ENCODE measurements around the gene PWWP2A. TPM values are rescaled to one million over a fixed set of nuclear protein-coding genes. Genes with fewer than 3 reads are reported as not detected.

PWWP2A gene
- polyA plus RNA-seq, 2 of the 4 experiments (the other 2 are of a cell fraction) = 9.0 to 10.9 TPM

DNA sequence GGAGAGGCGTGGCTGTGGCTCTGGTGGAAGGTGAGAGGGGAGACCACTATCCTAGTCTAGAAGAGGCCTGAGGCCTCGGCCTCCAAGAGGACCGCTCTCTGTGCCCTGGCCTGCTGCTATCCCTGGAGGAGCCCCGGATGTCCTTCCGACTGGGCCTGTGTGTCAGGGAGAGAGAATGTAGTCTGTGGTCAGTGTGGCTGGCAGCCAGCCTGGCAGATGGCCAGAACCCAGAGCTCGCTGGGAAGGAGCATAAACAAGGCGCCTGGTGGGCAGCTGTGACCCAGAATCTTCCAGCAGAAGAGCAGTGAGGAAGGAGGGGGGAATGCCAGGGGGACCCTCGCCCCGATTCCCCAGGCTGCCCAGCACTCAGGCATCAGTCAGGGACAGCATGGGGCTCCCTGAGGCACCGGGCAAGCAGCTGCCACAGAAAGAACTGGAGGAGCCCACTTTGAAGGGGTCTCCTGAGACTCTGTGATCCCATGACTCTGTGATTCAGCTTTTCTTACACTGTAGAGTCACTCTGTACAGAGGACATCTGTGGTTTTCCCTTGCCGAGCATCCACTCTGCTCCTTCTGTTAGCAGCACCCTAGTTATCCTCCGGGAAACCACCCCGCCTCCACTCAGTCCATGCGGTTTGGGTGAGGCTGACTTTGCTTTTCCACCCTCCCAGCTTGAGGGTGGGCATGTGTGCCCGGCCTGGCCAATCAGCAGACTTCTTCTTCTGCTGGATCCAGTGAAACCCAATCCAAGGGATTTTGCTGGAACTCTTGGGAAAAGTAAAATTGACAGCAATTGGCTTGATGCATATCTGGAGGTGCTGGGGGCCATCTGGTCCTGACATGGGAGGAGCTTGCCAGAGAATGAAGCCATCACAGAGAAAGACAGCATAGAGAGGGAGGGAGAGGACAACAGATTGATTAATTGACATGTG is 46.2 kb upstream of the PWWP2A start (continued):
- TF ChIP-seq, protein P1, sequence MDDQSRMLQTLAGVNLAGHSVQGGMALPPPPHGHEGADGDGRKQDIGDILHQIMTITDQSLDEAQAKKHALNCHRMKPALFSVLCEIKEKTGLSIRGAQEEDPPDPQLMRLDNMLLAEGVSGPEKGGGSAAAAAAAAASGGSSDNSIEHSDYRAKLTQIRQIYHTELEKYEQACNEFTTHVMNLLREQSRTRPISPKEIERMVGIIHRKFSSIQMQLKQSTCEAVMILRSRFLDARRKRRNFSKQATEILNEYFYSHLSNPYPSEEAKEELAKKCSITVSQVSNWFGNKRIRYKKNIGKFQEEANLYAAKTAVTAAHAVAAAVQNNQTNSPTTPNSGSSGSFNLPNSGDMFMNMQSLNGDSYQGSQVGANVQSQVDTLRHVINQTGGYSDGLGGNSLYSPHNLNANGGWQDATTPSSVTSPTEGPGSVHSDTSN (IDR thresholded peaks at IDR 0.05) = no peak; the same call in 1 of the 2 replicates
- TF ChIP-seq CHD4 (IDR thresholded peaks at IDR 0.05; ENCODE audit: borderline replicate concordance) (no peak), ESRRA (IDR thresholded peaks at IDR 0.05; ENCODE audit: borderline replicate concordance, low read length) (no peak), ZSCAN20 (CRISPR knock-in tag; IDR thresholded peaks at IDR 0.05) (no peak), FOSB (CRISPR knock-in tag; IDR thresholded peaks at IDR 0.05) (no peak), JUNB (IDR thresholded peaks at IDR 0.05) (no peak), ATOH8 (CRISPR knock-in tag; IDR thresholded peaks at IDR 0.05; ENCODE audit: low read depth) (peak; percentile 83; the same call in 1 of the 2 replicates), RFX5 (IDR thresholded peaks at IDR 0.05) (no peak), EHF (CRISPR knock-in tag; IDR thresholded peaks at IDR 0.05) (peak; percentile 31; the same call in 1 of the 2 replicates), TP53 (CRISPR knock-in tag; IDR thresholded peaks at IDR 0.05) (no peak), BHLHE40 (IDR thresholded peaks at IDR 0.05; ENCODE audit: low read depth, low read length) (no peak), CEBPB (IDR thresholded peaks at IDR 0.05) (no peak), HOXB13 (CRISPR knock-in tag; IDR thresholded peaks at IDR 0.05; ENCODE audit: low read depth) (peak; percentile 67; the same call in 1 of the 2 replicates), EHMT2 (IDR thresholded peaks at IDR 0.05; ENCODE audit: low read depth) (no peak), USF2 (IDR thresholded peaks at IDR 0.05) (peak; percentile 88), GATA3 (IDR thresholded peaks at IDR 0.05; ENCODE audit: borderline replicate concordance) (peak; percentile 43; the same call in 1 of the 2 replicates), HDAC2 (IDR thresholded peaks at IDR 0.05) (no peak), POLR2AphosphoS2 (conservative IDR thresholded peaks at IDR 0.05; ENCODE audit: low read length) (no peak), E2F6 (IDR thresholded peaks at IDR 0.05; ENCODE audit: borderline replicate concordance, low read depth) (no peak), EP300 (IDR thresholded peaks at IDR 0.05) (no peak), ZC3H11A (IDR thresholded peaks at IDR 0.05) (no peak)
- TF ChIP-seq, protein P2, sequence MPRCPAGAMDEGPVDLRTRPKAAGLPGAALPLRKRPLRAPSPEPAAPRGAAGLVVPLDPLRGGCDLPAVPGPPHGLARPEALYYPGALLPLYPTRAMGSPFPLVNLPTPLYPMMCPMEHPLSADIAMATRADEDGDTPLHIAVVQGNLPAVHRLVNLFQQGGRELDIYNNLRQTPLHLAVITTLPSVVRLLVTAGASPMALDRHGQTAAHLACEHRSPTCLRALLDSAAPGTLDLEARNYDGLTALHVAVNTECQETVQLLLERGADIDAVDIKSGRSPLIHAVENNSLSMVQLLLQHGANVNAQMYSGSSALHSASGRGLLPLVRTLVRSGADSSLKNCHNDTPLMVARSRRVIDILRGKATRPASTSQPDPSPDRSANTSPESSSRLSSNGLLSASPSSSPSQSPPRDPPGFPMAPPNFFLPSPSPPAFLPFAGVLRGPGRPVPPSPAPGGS (IDR thresholded peaks at IDR 0.05) = peak; percentile 22; the same call in 1 of the 3 replicates
- TF ChIP-seq, protein P3, sequence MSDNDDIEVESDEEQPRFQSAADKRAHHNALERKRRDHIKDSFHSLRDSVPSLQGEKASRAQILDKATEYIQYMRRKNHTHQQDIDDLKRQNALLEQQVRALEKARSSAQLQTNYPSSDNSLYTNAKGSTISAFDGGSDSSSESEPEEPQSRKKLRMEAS (IDR thresholded peaks at IDR 0.05) = peak; percentile 88

- H3K4me3 ChIP-seq = no peak overlapping the region
- H3K9me3 ChIP-seq = no peaks in the 10 kb centered on the region
- DNase-seq (ENCODE audit: low read depth in 1 of 2, low spot score in 1 of 2) = no peak
- H3K4me1 ChIP-seq = peaks cover 21% of the 10 kb centered on the region
- FAIRE-seq = no peak
- 91% methylated on average over 7 of the region's 7 CpGs for WGBS (ENCODE audit: missing lambda C conversion rate)
- POLR2A ChIA-PET = interaction anchor here (0.6 kb wide), 1 partner anchor 150 kb away, joined by 4 read pairs; no protein-coding TSS in a partner anchor
- TF ChIP-seq FOSB (CRISPR knock-in tag; IDR thresholded peaks at IDR 0.05) = no peak
- no peak for TF ChIP-seq POLR2AphosphoS2 (conservative IDR thresholded peaks at IDR 0.05; ENCODE audit: low read length)
- TF ChIP-seq PHF8 (IDR thresholded peaks at IDR 0.05; ENCODE audit: borderline replicate concordance, low read depth) = no peak
- no peak for TF ChIP-seq CBX8 (IDR thresholded peaks at IDR 0.05)
- no peak for TF ChIP-seq ZNF302 (CRISPR knock-in tag; IDR thresholded peaks at IDR 0.05)
- TF ChIP-seq E2F6 (IDR thresholded peaks at IDR 0.05; ENCODE audit: borderline replicate concordance, low read depth) = no peak
- TF ChIP-seq FOXS1 (CRISPR knock-in tag; IDR thresholded peaks at IDR 0.05) = no peak
- no peak for TF ChIP-seq MYC (IDR thresholded peaks at IDR 0.05; ENCODE audit: borderline replicate concordance, low read length)
- no peak for TF ChIP-seq MAZ (IDR thresholded peaks at IDR 0.05; ENCODE audit: borderline replicate concordance, low read depth, low read length)
- TF ChIP-seq NFE2L2 (conservative IDR thresholded peaks at IDR 0.05; ENCODE audit: low read length) = no peak
- CTCF ChIA-PET = interaction anchor here (0.7 kb wide), 1 partner anchor 13 kb away, joined by 4 read pairs; no protein-coding TSS in a partner anchor
- H3K27ac ChIP-seq = no peak overlapping the region
- no peak overlapping the region for H3K4me2 ChIP-seq
- ATAC-seq = no peak
These were observed 43.7 kb upstream of the PWWP2A start for GRCh38 chr5:160162910-160163309.

All from A549 (cell line).